Endothelial cell of hepatic sinusoid (primary cell): ENCODE measurements around the gene PODNL1.

Experiments
- in situ Hi-C: cut with HindIII; loops from 2 replicates; pipeline ENCODE4 v1.10.0; 2017; ENCODE audit warnings: low sequenced_read_pairs

PODNL1 gene

GRCh38 chr19:13899912-13900584, 38.2 kb downstream of the PODNL1 start:
- in situ Hi-C loops, result loop anchor here (25.0 kb wide), 1 partner anchor 487 kb away; the partner anchor contains the start of gene ADGRE5

- in situ Hi-C loops, result loop anchor here (25.0 kb wide), 1 partner anchor 488 kb away; the partner anchor contains the start of gene ADGRE5
Observed at GRCh38 chr19:13899393-13899792, 38.8 kb downstream of the PODNL1 start.

DNA sequence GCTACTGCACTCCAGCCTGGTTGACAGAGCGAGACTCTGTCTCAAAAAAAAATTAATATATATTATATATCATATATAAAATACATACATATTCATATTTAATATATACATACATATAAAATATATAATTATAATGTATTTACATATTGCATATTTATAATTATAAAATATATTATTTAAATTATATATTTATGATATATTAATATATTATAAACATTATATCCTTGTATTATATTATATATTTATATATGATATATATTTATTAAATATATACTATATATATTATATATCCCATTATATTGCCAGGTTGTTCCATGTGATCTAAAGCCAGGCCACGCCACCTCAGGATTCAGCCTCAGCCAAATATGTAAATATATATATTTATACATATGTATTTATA, 42.0 kb downstream of the PODNL1 start:
- in situ Hi-C loops, result loop anchor here (25.0 kb wide), 1 partner anchor 491 kb away; the partner anchor contains the start of gene ADGRE5

GRCh38 chr19:13894552-13894951, 43.7 kb downstream of the PODNL1 start:
- in situ Hi-C loops, result loop anchor here (25.0 kb wide), 1 partner anchor 493 kb away; the partner anchor contains the start of gene ADGRE5

- in situ Hi-C loops, result loop anchor here (25.0 kb wide), 1 partner anchor 494 kb away; the partner anchor contains the start of gene ADGRE5
Observed at GRCh38 chr19:13892870-13893269, 45.3 kb downstream of the PODNL1 start.

GRCh38 chr19:13890136-13890535, 48.1 kb downstream of the PODNL1 start:
- in situ Hi-C loops, result loop anchor here (25.0 kb wide), 1 partner anchor 497 kb away; the partner anchor contains the start of gene ADGRE5

DNA sequence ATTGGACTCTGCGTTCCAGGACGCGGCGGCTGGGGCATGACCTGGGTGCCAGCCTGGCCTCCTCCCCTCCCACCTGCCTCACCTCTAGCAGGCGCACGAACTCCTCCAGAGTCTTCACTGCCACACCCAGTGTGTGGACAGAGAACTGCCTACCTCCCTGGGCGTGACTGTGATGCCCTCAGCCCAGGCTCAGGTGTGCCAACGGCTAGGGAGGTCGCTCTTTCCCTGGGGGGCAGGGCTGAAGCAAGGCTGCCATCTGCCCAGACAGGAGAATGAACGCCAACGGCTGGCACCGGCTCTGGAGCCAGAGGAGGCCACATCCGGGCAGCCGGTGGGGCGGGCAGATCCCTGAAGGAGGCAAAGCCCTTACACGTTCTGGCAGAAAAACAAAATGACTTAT, 49.9 kb downstream of the PODNL1 start:
- in situ Hi-C loops, result loop anchor here (5.0 to 25.0 kb wide), 6 partner anchors 39 to 499 kb away; partner anchors contain the start of genes ADGRE5, ASF1B and DCAF15

GRCh38 chr19:13887517-13887916, 50.7 kb downstream of the PODNL1 start:
- in situ Hi-C loops, result loop anchor here (5.0 to 25.0 kb wide), 6 partner anchors 40 to 500 kb away; partner anchors contain the start of genes ADGRE5, ASF1B and DCAF15

DNA sequence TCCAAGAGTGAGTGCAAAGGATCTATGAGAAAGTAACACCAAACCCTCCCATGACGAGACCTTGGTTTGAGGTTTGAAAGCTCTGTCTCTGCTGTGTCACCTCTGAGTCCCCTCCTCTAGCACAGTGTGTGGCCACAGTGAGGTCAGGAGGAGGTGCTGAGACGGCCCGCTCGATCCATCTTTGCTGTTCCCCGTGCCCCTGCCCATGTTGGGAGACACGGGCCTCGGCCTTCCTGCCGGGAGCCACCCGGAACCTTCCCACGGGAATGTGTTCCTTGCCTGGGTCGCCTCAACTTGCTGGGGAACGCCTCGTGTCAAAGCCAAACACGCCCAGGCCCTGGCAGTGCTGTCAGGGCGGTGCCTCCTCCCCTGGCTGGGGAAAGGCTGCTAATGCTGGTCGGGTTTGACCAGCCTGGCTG, 51.2 kb downstream of the PODNL1 start:
- in situ Hi-C loops, result loop anchor here (5.0 to 25.0 kb wide), 6 partner anchors 40 to 500 kb away; partner anchors contain the start of genes ADGRE5, ASF1B and DCAF15

DNA sequence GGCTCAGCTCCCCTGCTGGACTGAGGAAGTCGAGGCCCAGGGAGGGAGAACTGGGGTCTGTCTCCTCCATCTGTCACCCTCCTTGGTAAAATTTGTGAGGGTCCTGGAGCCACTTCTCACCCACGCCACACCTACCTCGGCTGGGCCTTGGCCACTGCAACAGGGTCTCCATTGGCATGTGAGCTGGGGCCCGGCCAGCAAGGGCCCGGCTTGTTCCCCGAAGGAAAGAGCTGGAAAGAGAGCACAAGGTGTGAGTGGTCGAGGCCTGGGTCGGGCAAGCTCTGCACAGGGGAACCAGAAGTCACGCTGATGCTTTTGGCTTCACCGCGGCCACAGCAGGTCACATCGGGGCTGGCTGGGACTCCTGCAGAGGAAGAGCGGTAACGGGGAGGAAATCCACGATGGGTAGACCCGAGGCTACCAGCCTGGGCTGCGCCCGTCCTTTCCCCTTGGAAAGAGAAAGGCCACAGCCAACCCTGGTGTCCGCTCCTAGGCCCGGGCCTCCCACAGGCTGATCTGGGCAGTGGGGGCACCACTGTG, 52.3 kb downstream of the PODNL1 start:
- in situ Hi-C loops, result loop anchor here (5.0 to 25.0 kb wide), 6 partner anchors 41 to 501 kb away; partner anchors contain the start of genes ADGRE5, ASF1B and DCAF15

DNA sequence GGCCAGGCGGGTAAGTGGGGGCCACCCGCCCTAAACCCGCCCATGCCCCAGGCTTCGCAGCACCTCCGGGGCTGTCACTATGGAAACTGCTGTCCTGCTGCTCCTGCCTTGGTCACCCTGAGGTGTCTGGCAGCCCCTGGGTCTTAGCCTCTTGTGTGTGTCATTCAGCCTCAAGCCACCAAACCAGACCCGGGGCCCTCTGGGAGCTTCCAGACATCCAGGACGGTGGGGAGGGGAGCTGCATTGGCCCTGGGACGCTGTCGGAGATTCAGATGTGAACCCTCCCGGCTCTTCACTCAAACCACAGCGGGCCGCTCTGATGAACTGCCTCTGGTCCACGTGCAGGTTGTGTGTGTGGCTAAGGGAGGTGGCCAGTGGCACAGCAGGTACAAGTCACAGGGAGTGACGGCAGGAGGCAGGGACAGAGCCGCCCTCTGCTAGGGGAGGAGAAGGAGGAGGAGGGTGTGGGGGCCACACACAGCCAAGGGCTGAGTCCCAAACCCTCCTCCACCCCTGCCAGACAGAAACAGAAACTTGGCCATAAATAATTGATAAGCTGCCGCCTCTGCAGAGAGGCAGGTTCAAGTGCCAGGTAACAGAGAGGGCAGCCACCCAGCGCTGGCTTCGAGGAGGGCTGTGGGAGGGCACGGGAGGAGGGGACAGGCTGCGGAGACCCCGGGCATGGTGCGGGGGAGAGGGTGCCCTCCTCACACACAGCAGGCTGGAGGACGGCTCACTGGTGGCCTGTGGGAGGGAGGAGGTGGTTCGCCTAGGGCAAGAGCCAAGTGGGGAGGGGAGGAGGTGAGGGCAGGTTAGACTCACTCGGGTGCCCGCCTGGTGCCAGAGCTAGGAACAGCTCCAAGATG, 53.3 kb downstream of the PODNL1 start:
- in situ Hi-C loops, result loop anchor here (5.0 to 25.0 kb wide), 6 partner anchors 42 to 502 kb away; partner anchors contain the start of genes ADGRE5, ASF1B and DCAF15

GRCh38 chr19:13883516-13884064, 54.6 kb downstream of the PODNL1 start:
- in situ Hi-C loops, result loop anchor here (10.0 to 25.0 kb wide), 2 partner anchors 251 to 504 kb away; partner anchors contain the start of genes ADGRE5 and ASF1B

DNA sequence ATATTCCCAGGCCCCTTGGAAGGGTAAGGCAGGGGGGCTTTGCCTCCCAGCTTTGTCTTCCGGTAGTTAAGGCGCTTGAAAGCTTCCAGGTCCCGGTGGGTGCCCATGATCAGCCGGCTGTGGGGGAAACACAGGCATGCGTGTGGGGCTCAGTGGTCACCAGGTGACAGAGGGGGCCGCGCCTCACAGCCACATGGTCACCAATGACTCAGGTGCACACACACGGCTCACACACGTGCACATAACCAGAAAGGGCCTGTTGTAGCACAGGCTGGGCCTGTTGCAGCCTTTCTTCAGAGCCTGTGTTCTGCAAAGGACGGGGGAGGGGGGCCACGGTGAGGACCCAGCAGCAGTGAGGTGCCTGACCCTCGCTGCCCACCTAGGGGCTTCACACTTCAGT, 55.4 kb downstream of the PODNL1 start:
- in situ Hi-C loops, result loop anchor here (10.0 to 25.0 kb wide), 2 partner anchors 252 to 504 kb away; partner anchors contain the start of genes ADGRE5 and ASF1B

- in situ Hi-C loops, result loop anchor here (10.0 to 25.0 kb wide), 2 partner anchors 252 to 505 kb away; partner anchors contain the start of genes ADGRE5 and ASF1B
Observed at GRCh38 chr19:13882419-13882795, 55.8 kb downstream of the PODNL1 start.

DNA sequence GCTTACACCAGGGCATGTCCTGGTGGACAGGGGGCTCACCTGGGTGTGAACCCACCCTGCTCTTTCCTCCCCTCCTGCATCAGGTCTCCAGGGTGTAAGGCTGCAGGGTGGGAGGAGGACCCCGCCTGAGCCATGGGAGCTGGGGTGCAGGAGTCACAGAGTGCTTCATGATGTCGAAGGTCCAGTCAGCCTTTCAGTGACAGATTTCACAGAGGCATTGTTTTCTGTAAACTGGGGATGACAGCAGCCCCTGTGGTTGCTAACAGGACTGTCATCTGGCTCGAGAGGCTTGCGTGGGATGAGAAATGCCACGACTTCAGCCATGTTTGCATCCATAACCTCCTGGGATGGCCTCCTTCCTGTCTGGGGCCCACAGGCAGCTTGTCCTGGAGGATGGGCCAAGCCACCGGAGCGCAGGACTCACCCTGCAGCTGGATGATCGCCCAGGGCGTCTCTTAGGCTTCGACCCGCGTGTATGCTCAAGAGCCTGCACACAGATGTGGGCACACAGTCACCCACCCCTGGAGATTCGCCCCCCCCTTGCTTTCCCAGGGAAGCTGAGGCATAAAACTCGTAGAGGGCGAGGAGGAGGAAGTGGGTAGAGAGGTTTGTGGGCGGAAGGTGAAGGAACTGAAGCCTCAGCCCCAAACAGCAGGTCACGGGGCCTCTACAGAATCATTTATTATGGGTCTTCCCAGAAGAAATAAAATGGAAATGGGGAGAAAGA, 56.4 kb downstream of the PODNL1 start:
- in situ Hi-C loops, result loop anchor here (10.0 to 25.0 kb wide), 2 partner anchors 253 to 505 kb away; partner anchors contain the start of genes ADGRE5 and ASF1B

DNA sequence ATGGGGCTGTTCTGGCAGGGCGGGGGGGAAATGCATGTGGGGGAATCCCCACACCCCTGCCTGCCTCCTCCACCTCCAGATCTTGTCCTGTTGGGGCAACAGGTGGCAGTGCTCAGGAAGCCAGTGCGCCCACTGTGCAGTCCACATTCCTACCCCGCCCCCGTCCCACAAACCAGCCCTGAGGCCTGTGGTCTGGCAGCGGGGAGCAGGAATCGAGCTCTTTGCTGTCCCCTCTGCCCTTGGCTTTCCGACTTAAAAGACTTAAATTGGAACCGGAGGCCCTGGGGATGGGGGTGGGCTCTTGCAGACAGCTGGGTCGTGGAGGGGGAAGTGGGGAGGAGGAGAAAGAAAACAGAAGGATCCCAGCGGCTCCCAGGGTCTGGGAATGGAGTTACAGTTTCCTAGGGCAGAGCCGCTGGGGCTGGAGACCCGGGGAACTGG, 56.9 kb downstream of the PODNL1 start:
- in situ Hi-C loops, result loop anchor here (10.0 to 25.0 kb wide), 2 partner anchors 254 to 506 kb away; partner anchors contain the start of genes ADGRE5 and ASF1B
